Natural killer cell (primary cell): Measurements from ENCODE around the gene TACR1. TPM values are rescaled to one million over a fixed set of nuclear protein-coding genes. Genes with fewer than 3 reads are reported as not detected.

ENCODE experiments used
- ATAC-seq, 3 donors: fragments of 150-1000 bp in 2 of 3; fragments of 200-7000 bp in 1 of 3; cut with Tn5 transposase; 1 replicate in 1 of 3; 2 replicates in 2 of 3; pipeline ENCODE4 v1.10.0; 2021; ENCODE audit warnings: mild to moderate bottlenecking in 2 of 3, moderate library complexity in 2 of 3
- DNase-seq, 2 donors: peaks; one replicate each; pipeline versions ENCODE4 v3.0.0 to v3.0.0-alpha.2; 2013 to 2021; ENCODE audit warnings: mixed read lengths in 1 of 2
- H3K27ac ChIP-seq: one replicate; pipeline ENCODE4 v1.5.1; 2013; ENCODE audit warnings: mild to moderate bottlenecking, low read length
- H3K27me3 ChIP-seq: one replicate; pipeline ENCODE4 v1.6.1; 2013; ENCODE audit warnings: low read length; ENCODE audit not compliant: control insufficient read depth, insufficient read depth
- H3K36me3 ChIP-seq: one replicate; pipeline ENCODE4 v1.6.1; 2013; ENCODE audit warnings: low read length; ENCODE audit not compliant: control insufficient read depth, insufficient read depth
- H3K4me1 ChIP-seq: one replicate; pipeline ENCODE4 v1.6.1; 2013; ENCODE audit warnings: low read length; ENCODE audit not compliant: control insufficient read depth, insufficient read depth
- H3K4me3 ChIP-seq: one replicate; pipeline ENCODE4 v1.5.1; 2013; ENCODE audit warnings: low read length
- H3K9me3 ChIP-seq: one replicate; pipeline ENCODE4 v1.6.1; 2013; ENCODE audit warnings: low read length; ENCODE audit not compliant: control insufficient read depth, insufficient read depth
- H3K27ac Mint-ChIP-seq, 2 donors: one replicate each; pipeline ENCODE4 v1.8.0; 2022; ENCODE audit warnings: mild to moderate bottlenecking in 2 of 2, mixed read lengths in 2 of 2, moderate library complexity in 1 of 2
- H3K27me3 Mint-ChIP-seq, 2 donors: one replicate each; pipeline ENCODE4 v1.8.0; 2022; ENCODE audit warnings: low read depth in 2 of 2, mixed read lengths in 2 of 2
- H3K36me3 Mint-ChIP-seq: one replicate; pipeline ENCODE4 v1.8.0; 2022; ENCODE audit warnings: mixed read lengths
- H3K4me1 Mint-ChIP-seq, 2 donors: one replicate each; pipeline ENCODE4 v1.8.0; 2022; ENCODE audit warnings: mixed read lengths in 2 of 2
- H3K4me3 Mint-ChIP-seq: one replicate; pipeline ENCODE4 v1.8.0; 2022; ENCODE audit warnings: mild to moderate bottlenecking, moderate library complexity, mixed read lengths
- H3K9me3 Mint-ChIP-seq, 2 donors: one replicate each; pipeline ENCODE4 v1.8.0; 2022; ENCODE audit warnings: mixed read lengths in 2 of 2
- CTCF ChIP-seq: fragments of 200-600 bp; IDR thresholded peaks from one replicate; pipeline ENCODE4 v1.8.0; 2022; ENCODE audit warnings: antibody characterized with exemption
- WGBS: methylation state at CpG from one replicate; pipeline ENCODE4 v1.1.7; 2013; ENCODE audit warnings: missing lambda C conversion rate; ENCODE audit not compliant: insufficient coverage; 5-methylcytosine and 5-hydroxymethylcytosine counted together
- intact Hi-C: fragments of 100-400 bp; cut with micrococcal nuclease; formaldehyde crosslinking; loops from one replicate; pipeline ENCODE4 v1.14.2; 2022
- total RNA-seq, 4 donors: library from RNA; stranded (reverse); fragments of 120-200 nt in 1 of 4; gene quantifications; one replicate each; pipeline versions ENCODE4 v1.2.3 to v1.2.4, GENCODE V29; 2013 to 2022

TACR1 gene
- total RNA-seq, 3 donors from 2014 or later (not counting 1 experiment from before 2014, with no cell fraction given): not detected

- Mint-ChIP-seq H3K9me3 (peaks cover 0 to 3% of the 10 kb centered on the region in 2 donors), H3K27ac (no peak overlapping the region), H3K27me3 (peaks cover 16 to 24% of the 10 kb centered on the region in 2 donors), H3K4me1 (no peaks in the 10 kb centered on the region), H3K36me3 (no peaks in the 10 kb centered on the region), H3K4me3 (no peak overlapping the region)
- Histone ChIP-seq H3K4me3 (no peak overlapping the region), H3K36me3 (no peaks in the 10 kb centered on the region), H3K4me1 (no peaks in the 10 kb centered on the region), H3K27me3 (no peaks in the 10 kb centered on the region), H3K27ac (no peak overlapping the region), H3K9me3 (no peaks in the 10 kb centered on the region)
- ATAC-seq (no peak), DNase-seq (no peak)
- no peak for TF ChIP-seq CTCF
- intact Hi-C loops: no loop called here
- WGBS: 80% methylated on average over 9 of the region's 9 CpGs
These were observed 90.3 kb downstream of the TACR1 start for GRCh38 chr2:75108937-75109482.

DNA sequence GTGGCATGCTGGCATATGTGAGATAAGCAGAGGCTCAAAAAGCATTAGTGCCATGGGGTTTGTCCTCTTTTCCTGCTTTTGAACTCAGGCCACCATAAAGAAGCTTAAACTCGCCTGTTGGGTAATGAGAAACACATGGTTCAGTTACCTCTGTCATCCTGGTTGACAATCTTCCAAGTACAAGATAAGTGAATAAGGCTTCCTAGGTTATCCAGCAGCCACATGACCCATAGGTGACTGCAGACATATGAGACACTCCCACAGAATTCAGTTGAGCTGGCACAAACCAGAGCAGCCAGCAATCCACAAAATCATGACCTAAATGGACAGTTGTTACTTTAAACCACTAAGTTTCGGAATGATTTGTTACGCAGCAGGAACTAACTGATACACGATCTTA, 97.3 kb downstream of the TACR1 start:
- TF ChIP-seq CTCF: no peak
- no peaks in the 10 kb centered on the region for H3K9me3 ChIP-seq
- no peaks in the 10 kb centered on the region for H3K4me1 ChIP-seq
- Mint-ChIP-seq H3K36me3 (no peaks in the 10 kb centered on the region), H3K4me1 (peaks cover 0 to 7% of the 10 kb centered on the region in 2 donors), H3K27me3 (peaks cover 18 to 25% of the 10 kb centered on the region in 2 donors), H3K4me3 (no peak overlapping the region), H3K27ac (no peak overlapping the region), H3K9me3 (peaks cover 0 to 3% of the 10 kb centered on the region in 2 donors)
- ATAC-seq: no peak
- H3K4me3 ChIP-seq: no peak overlapping the region
- H3K27me3 ChIP-seq: peaks cover 2% of the 10 kb centered on the region
- DNase-seq: no peak
- intact Hi-C loops: no loop called here
- H3K27ac ChIP-seq: no peak overlapping the region
- WGBS: 92% methylated on average over 2 of the region's 4 CpGs
- no peaks in the 10 kb centered on the region for H3K36me3 ChIP-seq

- no peak for ATAC-seq
These were observed 98.5 kb downstream of the TACR1 start for GRCh38 chr2:75100801-75101151.

More at GRCh38 chr2:75100801-75101151, 98.5 kb downstream of the TACR1 start:
- 77% methylated on average over 1 of the region's 1 CpG for WGBS
- H3K4me1 Mint-ChIP-seq: peaks cover 0 to 7% of the 10 kb centered on the region in 2 donors
- no peak overlapping the region for H3K4me3 ChIP-seq
- no peaks in the 10 kb centered on the region for H3K9me3 ChIP-seq
- no peak overlapping the region for H3K27ac Mint-ChIP-seq
- TF ChIP-seq CTCF: no peak
- H3K4me1 ChIP-seq: no peaks in the 10 kb centered on the region
- H3K9me3 Mint-ChIP-seq: peaks cover 0 to 3% of the 10 kb centered on the region in 2 donors
- no peaks in the 10 kb centered on the region for H3K36me3 Mint-ChIP-seq
- H3K27ac ChIP-seq: no peak overlapping the region
- DNase-seq: no peak
- intact Hi-C loops: no loop called here
- peaks cover 2% of the 10 kb centered on the region for H3K27me3 ChIP-seq
- no peak overlapping the region for H3K4me3 Mint-ChIP-seq
- no peaks in the 10 kb centered on the region for H3K36me3 ChIP-seq
- peaks cover 18 to 25% of the 10 kb centered on the region in 2 donors for H3K27me3 Mint-ChIP-seq
